Breast epithelium (tissue), 4 donors: ENCODE results near the gene PTPRN2. TPM values are rescaled to one million over a fixed set of nuclear protein-coding genes. Genes with fewer than 3 reads are reported as not detected.
A peak's percentile ranks its signal among the peaks of the same experiment; 100 is the strongest.
"Not testable (repeated sequence)": the region's sequence is repeated elsewhere in the genome, so short reads cannot be mapped to it uniquely, and the experiment has no call there.

ENCODE experiments used
- DNase-seq, 2 donors: peaks; one replicate each; pipeline ENCODE4 v3.0.0-alpha.2; 2019; ENCODE audit warnings: low spot score in 2 of 2
- H3K27ac ChIP-seq, 2 donors: fragments of 200-600 bp; sonication (generic) in 1 of 2; one replicate each; pipeline ENCODE4 v1.5.1; 2016 to 2019; ENCODE audit warnings: mild to moderate bottlenecking in 1 of 2
- H3K27me3 ChIP-seq, 2 donors: fragments of 200-600 bp; sonication (generic) in 1 of 2; one replicate each; pipeline versions ENCODE4 v1.5.1 to v1.6.0; 2017 to 2019; ENCODE audit warnings: control low read depth in 1 of 2, mild to moderate bottlenecking in 1 of 2
- H3K36me3 ChIP-seq: fragments of 200-600 bp; one replicate; pipeline ENCODE4 v1.5.1; 2019
- H3K4me1 ChIP-seq, 2 donors: fragments of 200-600 bp; sonication (generic); one replicate each; pipeline ENCODE4 v1.5.1; 2016 to 2019; ENCODE audit warnings: control low read depth in 1 of 2
- H3K4me3 ChIP-seq, 3 donors: fragments of 200-600 bp; sonication (generic); 1 replicate in 2 of 3; 2 replicates in 1 of 3; pipeline ENCODE4 v1.5.1; 2016 to 2019; ENCODE audit warnings: mild to moderate bottlenecking in 3 of 3, moderate library complexity in 2 of 3
- H3K9me3 ChIP-seq, 2 donors: fragments of 200-600 bp; sonication (generic) in 1 of 2; one replicate each; pipeline ENCODE4 v1.5.1; 2016 to 2019; ENCODE audit warnings: control low read depth in 1 of 2
- POLR2A ChIP-seq: fragments of 450-650 bp; IDR thresholded peaks from one replicate; pipeline ENCODE4 v1.6.1; 2016; ENCODE audit warnings: antibody characterized with exemption, mild to moderate bottlenecking, moderate library complexity
- POLR2AphosphoS5 ChIP-seq, 3 donors: sonication (generic); formaldehyde crosslinking; IDR thresholded peaks; one replicate each; pipeline ENCODE4 v1.6.1; 2017; ENCODE audit warnings: antibody characterized with exemption in 3 of 3
- intact Hi-C: fragments of 100-400 bp; cut with DNase I; formaldehyde crosslinking; loops from one replicate; pipeline ENCODE4 v1.15.1; 2023; ENCODE audit warnings: low total_unique reads
- total RNA-seq, 3 donors: library from RNA; depleted of rRNA; stranded (reverse); fragments of >200 nt; gene quantifications; one replicate each; pipeline ENCODE4 v1.1.0, GENCODE V29; 2016
- TF ChIP-seq, protein P1 (sequence below), 3 donors: fragments of 450-650 bp; IDR thresholded peaks; one replicate each; pipeline ENCODE4 v1.5.1; 2016 to 2017; ENCODE audit warnings: antibody characterized with exemption in 3 of 3, mild to moderate bottlenecking in 3 of 3, moderate library complexity in 3 of 3

PTPRN2 gene
- total RNA-seq, 3 donors from 2014 or later, result 1.6 to 2.2 (median 2.2) TPM

DNA sequence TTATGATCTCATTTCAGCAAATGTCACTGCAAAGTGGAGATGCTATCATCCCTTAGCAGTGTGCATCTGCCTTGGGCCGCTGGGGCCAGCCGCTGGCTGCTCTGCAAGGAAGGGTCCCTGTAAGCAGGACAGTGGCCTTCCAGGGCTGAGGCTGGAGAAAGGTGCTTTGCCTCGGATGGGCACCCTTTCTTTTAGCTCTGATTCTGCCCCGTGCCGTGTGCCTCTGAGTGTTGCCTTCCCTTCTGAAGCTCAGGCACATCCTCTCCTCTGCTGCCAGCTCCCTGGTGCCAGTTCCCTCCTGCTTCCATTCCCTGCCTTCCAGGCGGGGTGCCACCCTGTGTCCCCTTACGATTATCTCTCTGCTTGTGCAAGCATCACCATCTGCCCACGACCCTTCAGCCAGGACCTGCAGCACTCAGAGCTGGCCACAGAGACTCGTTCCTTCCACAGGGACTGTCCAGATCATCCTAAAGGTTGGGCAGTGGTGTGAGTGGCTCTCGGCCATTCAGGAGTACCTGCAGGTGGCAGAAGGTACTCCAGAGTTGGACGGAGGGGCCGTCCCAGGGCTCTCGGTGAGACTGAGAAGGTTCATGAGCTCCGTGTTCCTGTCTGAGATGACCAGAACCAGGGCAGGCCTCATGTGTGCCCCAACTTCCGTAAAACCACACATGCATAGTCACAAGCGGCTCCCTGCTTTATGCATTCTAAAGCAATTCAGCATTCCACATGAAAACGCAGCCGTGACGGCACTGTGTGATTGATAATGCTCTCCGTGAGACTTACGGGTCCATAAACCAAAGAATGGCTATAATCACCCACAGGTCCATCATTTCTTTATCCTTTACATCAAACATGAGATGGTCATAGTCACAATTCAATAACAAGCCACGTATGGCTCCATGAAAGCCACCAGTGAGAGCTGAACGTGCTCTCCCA, 879.4 kb downstream of the PTPRN2 start:
- Histone ChIP-seq H3K27ac (no peak overlapping the region), H3K9me3 (no peaks in the 10 kb centered on the region), H3K4me3 (no peak overlapping the region), H3K4me1 (no peaks in the 10 kb centered on the region), H3K27me3 (peaks cover 0 to 50% of the 10 kb centered on the region in 2 donors), H3K36me3 (no peaks in the 10 kb centered on the region)
- DNase-seq, result peak in 1 of 2 donors; percentile 33
- intact Hi-C loops, result no loop called here
- TF ChIP-seq, protein P1, sequence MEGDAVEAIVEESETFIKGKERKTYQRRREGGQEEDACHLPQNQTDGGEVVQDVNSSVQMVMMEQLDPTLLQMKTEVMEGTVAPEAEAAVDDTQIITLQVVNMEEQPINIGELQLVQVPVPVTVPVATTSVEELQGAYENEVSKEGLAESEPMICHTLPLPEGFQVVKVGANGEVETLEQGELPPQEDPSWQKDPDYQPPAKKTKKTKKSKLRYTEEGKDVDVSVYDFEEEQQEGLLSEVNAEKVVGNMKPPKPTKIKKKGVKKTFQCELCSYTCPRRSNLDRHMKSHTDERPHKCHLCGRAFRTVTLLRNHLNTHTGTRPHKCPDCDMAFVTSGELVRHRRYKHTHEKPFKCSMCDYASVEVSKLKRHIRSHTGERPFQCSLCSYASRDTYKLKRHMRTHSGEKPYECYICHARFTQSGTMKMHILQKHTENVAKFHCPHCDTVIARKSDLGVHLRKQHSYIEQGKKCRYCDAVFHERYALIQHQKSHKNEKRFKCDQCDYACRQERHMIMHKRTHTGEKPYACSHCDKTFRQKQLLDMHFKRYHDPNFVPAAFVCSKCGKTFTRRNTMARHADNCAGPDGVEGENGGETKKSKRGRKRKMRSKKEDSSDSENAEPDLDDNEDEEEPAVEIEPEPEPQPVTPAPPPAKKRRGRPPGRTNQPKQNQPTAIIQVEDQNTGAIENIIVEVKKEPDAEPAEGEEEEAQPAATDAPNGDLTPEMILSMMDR (IDR thresholded peaks at IDR 0.05), result no peak
- no peak for TF ChIP-seq POLR2A
- no peak for TF ChIP-seq POLR2AphosphoS5 (IDR thresholded peaks at IDR 0.05)

- Histone ChIP-seq H3K27me3 (peaks cover 0 to 75% of the 10 kb centered on the region in 2 donors), H3K36me3 (no peaks in the 10 kb centered on the region), H3K9me3 (no peaks in the 10 kb centered on the region), H3K27ac (no peak overlapping the region), H3K4me1 (no peaks in the 10 kb centered on the region), H3K4me3 (no peak overlapping the region)
- intact Hi-C loops, result no loop called here
- DNase-seq, result no peak
- TF ChIP-seq POLR2AphosphoS5 (IDR thresholded peaks at IDR 0.05) (no peak), POLR2A (no peak)
- TF ChIP-seq, protein P1 (IDR thresholded peaks at IDR 0.05), result no peak
These were observed 883.3 kb downstream of the PTPRN2 start for GRCh38 chr7:157704365-157704764.

DNA sequence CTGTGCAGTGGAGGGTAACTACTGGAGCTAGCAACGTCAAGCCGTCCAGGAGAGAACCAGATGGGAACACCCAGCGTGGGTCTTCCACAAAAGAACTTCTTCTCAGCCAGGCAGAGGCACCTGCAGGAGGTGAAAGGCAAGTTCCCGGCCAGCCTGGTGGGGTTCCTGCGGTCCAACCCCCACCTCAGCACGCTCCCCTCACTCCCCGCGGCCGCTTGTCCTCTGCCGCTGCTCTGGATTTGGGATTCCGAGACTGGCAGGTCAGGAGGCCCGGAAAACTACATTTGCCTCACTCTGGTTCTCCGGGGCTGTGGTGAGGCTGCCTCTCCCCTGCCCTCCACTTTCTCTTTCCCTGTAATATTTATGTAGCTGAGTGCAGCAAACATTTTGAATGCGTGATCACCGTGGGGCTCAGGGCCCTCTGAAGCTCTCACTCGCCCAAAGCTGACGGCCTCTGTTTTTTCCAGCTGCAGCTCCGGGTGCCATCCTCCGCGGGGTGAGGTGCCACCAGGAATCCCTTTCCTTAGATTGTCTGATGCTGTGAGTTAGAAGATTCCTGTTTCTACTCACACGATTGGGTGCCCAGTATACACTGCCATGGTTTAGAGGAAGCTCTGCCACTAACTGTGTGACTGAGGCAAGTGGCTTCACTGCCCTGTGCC, 884.0 kb downstream of the PTPRN2 start:
- Histone ChIP-seq H3K9me3 (no peaks in the 10 kb centered on the region), H3K27me3 (peaks cover 0 to 71% of the 10 kb centered on the region in 2 donors), H3K36me3 (no peaks in the 10 kb centered on the region), H3K27ac (no peak overlapping the region), H3K4me3 (no peak overlapping the region), H3K4me1 (no peaks in the 10 kb centered on the region)
- intact Hi-C loops, result no loop called here
- DNase-seq, result peak in 1 of 2 donors; percentile 20
- no peak for TF ChIP-seq POLR2A
- no peak for TF ChIP-seq POLR2AphosphoS5 (IDR thresholded peaks at IDR 0.05)

- intact Hi-C loops, result no loop called here
- Histone ChIP-seq H3K27ac (no peak overlapping the region), H3K4me3 (no peak overlapping the region), H3K9me3 (no peaks in the 10 kb centered on the region), H3K27me3 (peaks cover 0 to 68% of the 10 kb centered on the region in 2 donors), H3K4me1 (no peaks in the 10 kb centered on the region), H3K36me3 (no peaks in the 10 kb centered on the region)
- TF ChIP-seq, protein P1 (IDR thresholded peaks at IDR 0.05), result no peak
- TF ChIP-seq POLR2A (no peak), POLR2AphosphoS5 (IDR thresholded peaks at IDR 0.05) (no peak)
- DNase-seq, result peak in 1 of 2 donors; percentile 35
These were observed 884.5 kb downstream of the PTPRN2 start for GRCh38 chr7:157703131-157703530.

- Histone ChIP-seq H3K27ac (no peak overlapping the region), H3K9me3 (no peaks in the 10 kb centered on the region), H3K4me3 (no peak overlapping the region), H3K4me1 (no peaks in the 10 kb centered on the region), H3K36me3 (no peaks in the 10 kb centered on the region), H3K27me3 (peaks cover 0 to 63% of the 10 kb centered on the region in 2 donors)
- TF ChIP-seq, protein P1 (IDR thresholded peaks at IDR 0.05), result no peak
- no peak for TF ChIP-seq POLR2A
- no peak for TF ChIP-seq POLR2AphosphoS5 (IDR thresholded peaks at IDR 0.05)
- intact Hi-C loops, result no loop called here
- DNase-seq, result no peak
These were observed 885.2 kb downstream of the PTPRN2 start for GRCh38 chr7:157702311-157703023.

- intact Hi-C loops, H3K27ac ChIP-seq, H3K36me3 ChIP-seq, H3K4me3 ChIP-seq, H3K4me1 ChIP-seq, H3K9me3 ChIP-seq, DNase-seq: not testable (repeated sequence)
- H3K27me3 ChIP-seq, result peaks cover 0 to 56% of the 10 kb centered on the region in 2 donors
These were observed 886.0 kb downstream of the PTPRN2 start for GRCh38 chr7:157701395-157702180.
